Peyer's patch (tissue), 4 donors: ENCODE results near the gene MEF2D. TPM values are rescaled to one million over a fixed set of nuclear protein-coding genes. Genes with fewer than 3 reads are reported as not detected.

Experiments used
- DNase-seq, 3 donors: peaks; one replicate each; pipeline ENCODE4 v3.0.0-alpha.2; 2017 to 2019
- H3K27ac ChIP-seq, 4 donors: fragments of 200-600 bp; sonication (generic); one replicate each; pipeline ENCODE4 v1.5.1; 2016 to 2019
- H3K27me3 ChIP-seq, 2 donors: fragments of 200-600 bp; sonication (generic); one replicate each; pipeline ENCODE4 v1.5.1; 2019
- H3K36me3 ChIP-seq, 3 donors: fragments of 200-600 bp; sonication (generic); one replicate each; pipeline ENCODE4 v1.5.1; 2016 to 2019
- H3K4me1 ChIP-seq, 4 donors: fragments of 200-600 bp; sonication (generic); one replicate each; pipeline ENCODE4 v1.5.1; 2016 to 2019
- H3K4me3 ChIP-seq, 4 donors: fragments of 200-600 bp; sonication (generic); 1 replicate in 3 of 4; 2 replicates in 1 of 4; pipeline ENCODE4 v1.5.1; 2016 to 2019; ENCODE audit warnings: mild to moderate bottlenecking in 1 of 4
- H3K9me3 ChIP-seq, 4 donors: fragments of 200-600 bp; sonication (generic); one replicate each; pipeline ENCODE4 v1.5.1; 2016 to 2019; ENCODE audit warnings: mild to moderate bottlenecking in 1 of 4
- POLR2A ChIP-seq, 2 donors: fragments of 450-650 bp; IDR thresholded peaks; one replicate each; pipeline ENCODE4 v1.5.1; 2017; ENCODE audit warnings: antibody characterized with exemption in 2 of 2, mild to moderate bottlenecking in 2 of 2, moderate library complexity in 2 of 2
- total RNA-seq, 4 donors: library from RNA; depleted of rRNA; stranded (reverse); fragments of >200 nt; gene quantifications; one replicate each; pipeline ENCODE4 v1.1.0, GENCODE V29; 2016
- TF ChIP-seq, protein P1 (sequence below), 6 experiments: fragments of 450-650 bp in 4 of 6; fragments of 200-600 bp in 2 of 6; sonication (generic) in 1 of 6; IDR thresholded peaks; one replicate each; pipeline ENCODE4 v1.5.1; 2017 to 2019; ENCODE audit warnings: antibody characterized with exemption in 6 of 6, mild to moderate bottlenecking in 3 of 6, moderate library complexity in 1 of 6

The MEF2D gene
- total RNA-seq, 4 donors from 2014 or later = 46.8 to 97.4 (median 64.1) TPM

DNA sequence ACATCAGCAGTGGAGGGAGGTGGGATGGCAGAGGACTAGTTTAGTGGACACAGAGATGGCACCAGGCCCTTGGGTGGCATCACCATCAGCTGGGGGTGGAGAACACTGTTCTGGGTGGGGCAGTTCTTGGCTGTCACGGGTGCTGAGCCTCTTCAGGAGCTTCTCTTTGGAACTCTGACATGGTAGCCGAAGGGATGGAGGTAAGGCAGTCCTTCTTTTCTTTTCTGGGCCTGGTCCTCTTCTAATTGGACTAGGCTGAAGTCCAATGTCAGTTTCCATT, 8.3 kb upstream of the MEF2D start:
- H3K4me1 ChIP-seq = peaks cover 7 to 38% (median 17%) of the 10 kb centered on the region in 4 donors

DNA sequence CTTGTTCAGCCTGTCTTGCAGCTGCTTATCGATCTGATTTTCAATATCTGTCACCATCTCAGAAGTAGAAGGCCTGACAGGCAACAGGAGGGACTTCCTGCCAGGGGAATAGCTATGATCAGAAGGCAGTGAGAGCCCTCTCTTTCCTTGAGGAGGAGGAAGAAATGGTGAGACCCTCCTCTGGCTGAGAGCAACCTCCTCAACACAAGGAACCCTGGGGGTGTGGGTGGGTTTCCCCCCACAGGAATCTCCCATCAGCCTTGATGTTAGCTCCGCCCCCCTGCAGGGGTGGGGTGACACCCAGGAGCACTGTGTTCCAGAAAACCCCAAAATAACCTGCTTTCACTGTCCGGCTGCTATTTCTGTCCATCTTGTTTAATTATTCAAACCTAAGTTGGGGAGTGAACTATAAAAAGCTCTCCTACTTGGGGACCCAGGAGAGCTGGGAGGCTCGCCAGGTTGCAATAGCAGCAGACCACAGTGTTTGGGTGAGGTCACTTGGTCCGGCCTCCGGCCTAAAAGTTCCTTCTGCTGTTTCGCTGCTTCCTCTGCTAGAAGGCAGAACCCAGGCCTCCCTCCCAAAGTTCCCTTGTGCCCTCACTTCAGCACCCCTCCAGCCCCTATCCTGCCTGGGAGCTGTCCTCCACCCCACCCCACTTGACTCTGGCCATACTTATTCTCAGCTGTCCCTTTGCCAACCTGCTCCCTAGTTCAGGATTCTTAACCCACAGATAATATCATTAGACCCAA, 7.8 kb upstream of the MEF2D start:
- TF ChIP-seq POLR2A (IDR thresholded peaks at IDR 0.05) = no peak
- TF ChIP-seq, protein P1, sequence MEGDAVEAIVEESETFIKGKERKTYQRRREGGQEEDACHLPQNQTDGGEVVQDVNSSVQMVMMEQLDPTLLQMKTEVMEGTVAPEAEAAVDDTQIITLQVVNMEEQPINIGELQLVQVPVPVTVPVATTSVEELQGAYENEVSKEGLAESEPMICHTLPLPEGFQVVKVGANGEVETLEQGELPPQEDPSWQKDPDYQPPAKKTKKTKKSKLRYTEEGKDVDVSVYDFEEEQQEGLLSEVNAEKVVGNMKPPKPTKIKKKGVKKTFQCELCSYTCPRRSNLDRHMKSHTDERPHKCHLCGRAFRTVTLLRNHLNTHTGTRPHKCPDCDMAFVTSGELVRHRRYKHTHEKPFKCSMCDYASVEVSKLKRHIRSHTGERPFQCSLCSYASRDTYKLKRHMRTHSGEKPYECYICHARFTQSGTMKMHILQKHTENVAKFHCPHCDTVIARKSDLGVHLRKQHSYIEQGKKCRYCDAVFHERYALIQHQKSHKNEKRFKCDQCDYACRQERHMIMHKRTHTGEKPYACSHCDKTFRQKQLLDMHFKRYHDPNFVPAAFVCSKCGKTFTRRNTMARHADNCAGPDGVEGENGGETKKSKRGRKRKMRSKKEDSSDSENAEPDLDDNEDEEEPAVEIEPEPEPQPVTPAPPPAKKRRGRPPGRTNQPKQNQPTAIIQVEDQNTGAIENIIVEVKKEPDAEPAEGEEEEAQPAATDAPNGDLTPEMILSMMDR (IDR thresholded peaks at IDR 0.05) = no peak
- H3K4me3 ChIP-seq = peak overlapping the region in 1 of 4 donors; percentile 15
- peak overlapping the region; percentile 53 to 86 (median 75) for H3K27ac ChIP-seq
- H3K36me3 ChIP-seq = no peaks in the 10 kb centered on the region
- DNase-seq = peak in 1 of 3 donors; percentile 81
- no peaks in the 10 kb centered on the region for H3K27me3 ChIP-seq
- no peaks in the 10 kb centered on the region for H3K9me3 ChIP-seq
- H3K4me1 ChIP-seq = peaks cover 7 to 43% (median 20%) of the 10 kb centered on the region in 4 donors

More for the DNA sequence above, 8.3 kb upstream of the MEF2D start:
- TF ChIP-seq, protein P1 (IDR thresholded peaks at IDR 0.05) = no peak
- no peak for TF ChIP-seq POLR2A (IDR thresholded peaks at IDR 0.05)
- Histone ChIP-seq H3K27ac (peak overlapping the region; percentile 53 to 86 (median 75)), H3K4me3 (no peak overlapping the region), H3K9me3 (no peaks in the 10 kb centered on the region), H3K36me3 (no peaks in the 10 kb centered on the region), H3K27me3 (no peaks in the 10 kb centered on the region)
- no peak for DNase-seq

DNA sequence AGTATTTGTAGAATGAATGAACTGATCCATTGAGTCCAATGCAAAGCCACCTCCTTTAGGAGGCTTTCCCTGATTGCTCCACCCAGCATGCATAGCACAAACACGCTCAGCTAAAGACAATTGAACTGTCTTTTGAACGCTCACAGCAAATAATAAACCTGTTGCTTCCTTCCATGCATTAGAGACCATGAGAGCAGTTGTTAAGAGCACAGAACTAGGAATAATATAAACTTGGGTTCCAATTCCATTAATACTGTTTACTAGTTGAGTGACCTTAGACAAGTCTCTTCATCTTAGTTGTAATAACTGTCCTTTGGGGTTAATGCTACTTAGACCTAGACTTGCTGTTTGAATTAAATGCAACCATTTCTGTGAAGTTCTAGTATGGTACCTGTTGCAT, 5.9 kb upstream of the MEF2D start:
- Histone ChIP-seq H3K4me3 (no peak overlapping the region), H3K27me3 (no peaks in the 10 kb centered on the region), H3K36me3 (no peaks in the 10 kb centered on the region), H3K4me1 (peaks cover 7 to 62% (median 36%) of the 10 kb centered on the region in 4 donors), H3K9me3 (no peaks in the 10 kb centered on the region), H3K27ac (peak overlapping the region in 1 of 4 donors; percentile 3)
- no peak for TF ChIP-seq POLR2A (IDR thresholded peaks at IDR 0.05)
- TF ChIP-seq, protein P1 (IDR thresholded peaks at IDR 0.05) = no peak
- DNase-seq = no peak

DNA sequence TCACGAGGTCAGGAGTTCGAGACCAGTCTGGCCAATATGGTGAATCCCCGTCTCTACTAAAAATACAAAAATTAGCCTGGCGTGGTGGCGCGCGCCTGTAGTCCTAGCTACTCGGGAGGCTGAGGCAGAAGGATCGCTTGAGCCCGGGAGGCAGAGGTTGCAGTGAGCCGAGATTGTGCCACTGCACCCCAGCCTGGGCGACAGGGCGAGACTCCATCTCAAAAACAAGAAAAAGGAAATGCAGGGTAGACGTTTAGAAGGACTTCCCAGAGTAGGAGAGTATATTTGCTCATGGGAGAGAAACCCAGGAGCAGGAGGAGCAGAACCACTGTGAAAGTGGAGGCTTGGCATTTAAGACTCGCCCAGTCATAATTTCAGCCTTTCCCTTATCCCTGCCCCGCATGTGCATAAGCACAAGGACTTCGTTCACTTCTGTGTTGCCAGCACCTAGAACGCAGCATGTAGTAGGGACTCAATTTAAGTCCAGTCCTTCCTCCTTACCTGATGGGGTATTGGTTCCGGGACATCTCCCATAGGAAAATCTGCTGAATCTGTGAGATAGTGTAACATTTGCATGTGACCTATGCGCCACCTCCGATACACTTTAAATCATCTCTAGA, 5.2 kb upstream of the MEF2D start:
- peak overlapping the region; percentile 96 to 99 (median 98) for H3K27ac ChIP-seq
- TF ChIP-seq, protein P1 (IDR thresholded peaks at IDR 0.05) = no peak
- no peak for TF ChIP-seq POLR2A (IDR thresholded peaks at IDR 0.05)
- DNase-seq = no peak
- H3K9me3 ChIP-seq = no peaks in the 10 kb centered on the region
- peak overlapping the region; percentile 33 to 43 (median 40) for H3K4me3 ChIP-seq
- no peaks in the 10 kb centered on the region for H3K36me3 ChIP-seq
- H3K4me1 ChIP-seq = peaks cover 7 to 62% (median 36%) of the 10 kb centered on the region in 4 donors
- no peaks in the 10 kb centered on the region for H3K27me3 ChIP-seq

DNA sequence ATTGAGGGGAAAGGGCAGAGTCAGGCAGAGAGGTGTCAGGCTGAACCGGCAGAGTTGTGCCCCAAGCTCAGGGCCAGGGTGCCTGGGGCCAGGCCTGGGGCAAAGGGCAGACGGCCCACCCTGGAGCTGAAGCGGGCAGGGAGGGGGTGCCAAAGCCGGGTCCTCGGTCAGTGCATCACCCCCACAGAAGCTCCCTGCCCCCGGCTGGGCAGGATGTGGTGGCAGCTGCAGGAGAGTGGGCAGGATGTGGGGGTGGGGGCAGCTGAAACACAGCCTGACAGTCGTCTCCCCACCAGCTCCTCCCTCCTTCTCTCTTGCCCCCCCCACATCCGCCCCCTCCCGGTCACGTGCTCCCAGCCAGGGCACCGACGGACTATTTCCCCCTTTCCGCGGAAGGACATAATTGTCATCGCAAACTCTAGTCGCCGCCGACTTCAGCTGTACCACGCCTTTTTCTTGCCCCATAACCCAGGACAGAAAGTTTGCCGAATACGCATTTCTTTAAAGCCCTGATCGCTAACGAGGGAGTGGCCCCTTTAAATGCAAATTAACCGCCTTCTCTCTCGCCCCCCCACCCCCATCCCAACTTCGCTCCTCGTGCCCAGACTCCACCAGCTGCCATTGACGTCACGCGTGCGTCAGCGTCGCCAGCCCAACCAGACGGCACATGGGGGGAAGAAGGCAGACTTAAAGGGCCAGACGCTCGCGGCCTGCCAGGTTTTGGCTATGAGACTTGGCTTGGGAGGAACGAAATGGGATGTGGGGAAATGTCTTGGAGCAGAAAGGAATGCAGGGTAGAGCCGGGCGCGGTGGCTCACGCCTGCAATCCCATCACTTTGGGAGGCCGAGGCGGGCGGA, 4.5 kb upstream of the MEF2D start:
- Histone ChIP-seq H3K9me3 (no peaks in the 10 kb centered on the region), H3K4me3 (peak overlapping the region; percentile 33 to 43 (median 40)), H3K36me3 (no peaks in the 10 kb centered on the region), H3K27me3 (no peaks in the 10 kb centered on the region), H3K27ac (peak overlapping the region; percentile 96 to 99 (median 98)), H3K4me1 (peaks cover 7 to 57% (median 36%) of the 10 kb centered on the region in 4 donors)
- DNase-seq = peak; percentile 99 to 100 (median 99)
- TF ChIP-seq, protein P1 (IDR thresholded peaks at IDR 0.05) = peak in 1 of 6 experiments; percentile 31
- peak; percentile 37 to 74 for TF ChIP-seq POLR2A (IDR thresholded peaks at IDR 0.05)
